GM19240 (cell line): ENCODE data around the gene SH3GL2.
"Not testable (repeated sequence)": the region's sequence is repeated elsewhere in the genome, so short reads cannot be mapped to it uniquely, and the experiment has no call there.

ENCODE experiments used
- DNase-seq: peaks from one replicate; pipeline ENCODE4 v3.0.0; 2011; ENCODE audit warnings: low spot score; ENCODE audit not compliant: insufficient read length

SH3GL2 gene

DNA sequence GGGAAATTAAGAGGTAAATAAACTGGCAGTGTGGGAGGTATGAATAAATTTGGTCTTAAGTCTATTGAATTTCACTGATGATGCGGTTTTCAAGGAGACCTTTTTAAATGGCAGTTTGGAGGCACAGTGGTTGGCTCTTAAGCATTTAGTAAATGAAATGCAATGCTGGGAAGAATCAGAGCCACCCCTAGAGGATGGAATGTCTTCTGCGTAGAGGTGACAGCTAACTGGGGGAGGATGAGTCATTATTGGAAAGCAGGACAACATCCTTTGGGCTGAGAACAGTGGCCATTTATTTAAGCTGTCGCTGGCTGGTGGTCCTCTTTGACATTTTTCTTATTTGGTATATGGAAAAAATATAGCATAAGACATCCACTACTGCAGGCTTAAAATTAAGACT lies 163.2 kb downstream of the SH3GL2 start:
- no peak for DNase-seq

DNA sequence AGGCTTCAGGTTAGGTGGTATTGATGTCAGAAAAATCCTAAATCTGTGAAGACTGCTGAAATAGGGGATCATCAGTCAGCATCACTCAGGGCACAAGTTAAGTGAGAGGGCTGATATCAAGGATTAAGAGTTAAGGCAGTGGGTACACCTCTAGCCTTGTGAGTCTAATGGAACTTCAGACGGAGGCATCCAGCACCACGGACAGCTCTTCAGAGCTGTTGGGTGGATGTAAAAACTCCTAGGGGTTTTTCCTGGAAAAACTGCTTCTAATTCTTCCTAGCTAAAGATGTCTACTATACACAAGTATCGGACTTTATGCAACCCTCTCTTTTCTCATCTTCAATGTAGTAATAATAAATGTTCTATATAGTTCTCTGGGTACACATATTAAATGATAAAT lies 165.9 kb downstream of the SH3GL2 start:
- DNase-seq = no peak

DNA sequence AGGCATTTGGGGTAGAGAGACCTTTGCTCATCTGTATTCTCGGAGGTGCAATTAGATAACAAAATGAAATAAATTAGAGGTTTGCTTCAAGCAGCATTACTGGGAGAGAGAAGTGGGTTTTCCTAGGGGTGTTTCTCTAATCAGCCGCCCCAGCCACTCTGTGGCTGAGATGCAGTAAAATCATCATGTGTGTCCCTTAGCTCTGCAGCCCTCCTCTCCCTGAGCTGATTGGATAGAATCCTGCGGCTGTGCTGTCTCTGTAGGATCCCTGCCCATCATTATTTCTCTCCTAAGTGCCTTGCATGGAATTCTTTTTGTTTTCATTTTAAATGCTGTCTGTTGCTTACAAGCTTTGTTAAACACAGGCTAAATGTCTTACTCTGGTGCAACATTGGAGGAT lies 171.4 kb downstream of the SH3GL2 start:
- no peak for DNase-seq

DNA sequence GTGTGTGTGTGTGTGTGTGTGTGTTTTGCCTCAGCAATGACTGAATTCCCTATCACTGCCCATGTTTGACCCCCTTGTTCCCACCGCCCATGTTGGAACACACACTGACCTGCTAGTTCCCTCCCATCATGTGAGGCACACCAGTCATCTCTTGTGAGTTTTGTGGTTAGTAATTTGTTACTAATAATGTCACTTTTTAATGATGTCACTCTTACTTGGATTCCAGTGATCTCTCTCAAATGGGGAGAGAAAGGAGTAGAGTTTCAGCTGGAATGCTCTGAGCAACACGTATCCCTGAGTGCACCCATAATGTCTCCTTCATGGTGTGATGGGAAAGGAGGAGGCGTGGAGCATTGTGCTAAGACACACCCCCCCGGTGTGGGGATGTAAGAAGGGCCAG lies 172.6 kb downstream of the SH3GL2 start:
- DNase-seq = no peak

DNA sequence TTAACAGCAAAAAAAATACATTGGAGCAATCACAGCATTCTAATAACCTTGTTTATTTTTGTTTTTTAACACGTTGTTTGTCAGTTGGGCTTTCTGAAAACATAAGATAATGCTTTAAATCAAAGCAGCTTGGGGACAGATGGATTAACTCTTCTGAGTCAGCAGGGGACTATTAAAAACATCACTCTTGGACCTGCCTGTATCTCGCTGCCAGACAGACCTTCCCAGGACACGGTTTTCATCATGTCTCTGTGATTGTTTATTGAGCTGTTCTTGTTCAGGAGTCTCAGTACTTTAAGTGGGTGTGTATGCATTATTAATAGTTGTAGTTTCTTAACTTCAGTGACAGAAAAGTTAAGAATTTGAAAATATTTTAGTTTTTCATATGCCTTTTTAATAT lies 173.2 kb downstream of the SH3GL2 start:
- no peak for DNase-seq

DNA sequence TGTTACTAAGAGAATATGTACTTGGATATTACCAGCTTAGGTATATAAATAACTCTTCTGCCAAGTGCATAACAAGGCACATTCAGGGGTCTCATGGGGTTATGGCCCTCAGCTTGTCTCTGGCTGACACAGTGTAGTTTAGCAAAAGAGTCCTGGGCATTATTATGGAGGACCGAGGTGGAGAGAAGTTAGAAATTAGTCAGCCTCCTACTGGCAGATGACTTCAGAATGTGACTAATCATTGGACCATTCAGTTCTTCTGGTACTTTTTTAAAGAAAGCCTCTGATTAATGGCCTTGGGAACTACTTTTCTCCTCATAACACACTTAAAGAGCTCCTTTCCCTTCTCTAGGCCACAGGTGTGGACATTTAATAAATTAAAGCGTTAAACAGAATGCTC lies 178.9 kb downstream of the SH3GL2 start:
- DNase-seq = no peak

DNA sequence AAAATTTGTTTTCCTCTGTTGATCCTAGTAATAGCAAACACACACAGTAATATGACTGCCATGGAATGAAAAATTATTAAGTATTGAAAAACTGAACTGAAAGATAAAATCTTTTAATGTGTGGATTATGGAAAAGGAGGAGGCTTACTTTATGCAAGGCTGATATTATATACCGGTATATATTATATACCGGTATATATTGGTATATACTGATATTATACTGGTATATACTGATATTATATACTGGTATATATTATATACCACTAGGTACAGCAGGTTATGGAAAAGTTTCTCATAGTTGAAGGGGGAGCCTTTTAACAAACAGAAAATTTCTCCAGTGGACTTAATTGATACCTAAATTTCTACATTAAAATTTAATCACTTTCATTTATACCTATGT lies 181.4 kb downstream of the SH3GL2 start:
- no peak for DNase-seq

DNA sequence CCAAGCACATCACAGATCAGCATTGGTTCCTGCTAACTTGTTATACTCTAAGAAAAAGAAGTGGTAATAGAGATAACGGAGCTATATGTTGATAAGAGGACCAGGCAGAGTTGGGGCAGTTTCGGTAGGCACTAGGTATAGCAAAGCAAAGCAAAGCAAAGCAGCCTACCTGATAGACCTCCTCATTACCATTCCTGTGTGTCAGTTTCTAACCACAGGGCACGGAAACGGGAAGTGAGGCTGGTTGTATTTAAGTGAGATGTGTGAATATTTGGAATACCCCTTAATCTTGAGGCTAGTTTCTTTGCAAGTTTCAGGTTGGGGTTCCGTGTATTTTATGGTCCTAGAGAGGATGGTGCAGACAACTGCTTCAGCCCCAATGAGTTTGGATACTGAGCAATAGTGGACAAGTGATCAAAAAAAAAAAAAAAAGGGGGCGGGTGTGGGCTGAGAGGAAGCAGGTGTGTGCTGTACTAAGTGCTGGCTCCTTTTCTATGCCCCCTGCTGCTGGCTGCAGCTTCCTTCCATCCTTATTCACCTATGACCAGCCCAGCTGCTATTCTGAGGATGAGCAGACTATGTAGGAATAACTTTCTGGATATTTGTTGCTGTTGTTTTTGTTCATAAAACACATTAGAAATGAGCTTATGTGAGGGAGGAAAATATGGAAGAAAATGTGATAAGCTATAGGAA lies 183.3 kb downstream of the SH3GL2 start:
- no peak for DNase-seq

DNA sequence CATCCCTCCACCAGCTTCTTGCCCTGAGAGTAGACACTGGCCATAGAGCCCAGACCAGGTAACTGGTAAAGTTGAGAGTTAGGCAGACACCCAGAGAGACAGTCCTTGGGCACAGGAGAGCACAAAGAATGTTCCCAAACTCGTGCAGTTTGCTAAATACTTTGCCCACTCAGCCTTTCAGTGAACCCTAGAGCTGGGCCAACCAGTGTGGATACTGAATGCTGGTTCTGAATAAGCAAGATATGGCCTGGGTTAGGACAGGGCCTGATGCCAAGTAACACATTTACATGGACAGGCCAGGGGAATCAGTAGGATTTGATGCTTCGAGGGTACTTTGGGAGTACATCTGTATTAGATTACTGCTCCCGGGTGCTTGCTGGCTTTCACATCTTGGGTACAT lies 185.4 kb downstream of the SH3GL2 start:
- no peak for DNase-seq

DNA sequence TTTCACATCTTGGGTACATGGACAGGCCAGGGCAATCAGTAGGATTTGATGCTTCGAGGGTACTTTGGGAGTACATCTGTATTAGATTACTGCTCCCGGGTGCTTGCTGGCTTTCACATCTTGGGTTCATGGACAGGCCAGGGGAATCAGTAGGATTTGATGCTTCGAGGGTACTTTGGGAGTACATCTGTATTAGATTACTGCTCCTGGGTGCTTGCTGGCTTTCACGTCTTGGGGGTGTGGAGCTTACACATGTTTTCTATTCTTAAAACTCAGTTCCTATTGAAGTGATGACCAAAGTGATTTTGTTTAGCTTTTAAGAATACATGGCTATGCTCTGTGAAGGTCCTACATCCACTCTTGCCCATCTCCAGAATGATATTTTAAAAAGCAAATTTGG lies 186.3 kb downstream of the SH3GL2 start:
- DNase-seq = not testable (repeated sequence)

DNA sequence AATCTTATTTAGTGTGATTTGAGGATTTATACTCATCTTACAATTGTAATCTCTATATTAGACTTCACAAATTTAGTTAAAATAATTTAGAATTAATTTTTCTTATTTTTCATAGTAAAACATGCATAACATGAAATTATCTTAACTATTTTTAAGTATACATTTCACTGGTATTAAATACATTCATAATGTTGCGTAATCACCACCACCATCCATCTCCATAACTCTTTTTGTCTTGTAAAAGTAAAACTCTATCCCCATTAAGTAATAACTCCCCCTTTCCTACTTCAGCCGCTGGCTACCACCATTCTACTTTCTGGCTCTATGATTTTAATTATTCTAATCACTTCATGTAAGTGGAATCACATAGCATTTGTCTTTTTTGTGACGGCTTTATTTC lies 193.4 kb downstream of the SH3GL2 start:
- DNase-seq = no peak

DNA sequence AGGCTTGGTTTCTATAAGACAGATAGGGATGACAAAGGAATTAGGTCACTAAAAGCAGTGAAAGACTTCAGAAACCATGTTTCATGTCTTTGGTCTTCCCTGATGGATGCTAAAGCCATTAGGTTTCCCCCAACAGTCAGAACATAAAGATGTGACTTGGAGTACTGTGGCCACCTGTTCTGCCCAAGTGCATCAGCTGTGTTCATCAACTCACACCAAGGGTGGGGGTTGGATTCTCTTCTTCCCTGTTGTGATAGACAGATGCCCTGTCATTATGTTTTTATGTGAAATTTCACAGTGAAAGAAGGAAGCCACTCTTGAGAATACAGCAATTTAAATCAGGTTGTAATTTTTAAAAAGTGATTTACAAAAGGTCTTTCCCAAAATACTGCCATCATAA lies 196.8 kb downstream of the SH3GL2 start:
- DNase-seq = no peak

DNA sequence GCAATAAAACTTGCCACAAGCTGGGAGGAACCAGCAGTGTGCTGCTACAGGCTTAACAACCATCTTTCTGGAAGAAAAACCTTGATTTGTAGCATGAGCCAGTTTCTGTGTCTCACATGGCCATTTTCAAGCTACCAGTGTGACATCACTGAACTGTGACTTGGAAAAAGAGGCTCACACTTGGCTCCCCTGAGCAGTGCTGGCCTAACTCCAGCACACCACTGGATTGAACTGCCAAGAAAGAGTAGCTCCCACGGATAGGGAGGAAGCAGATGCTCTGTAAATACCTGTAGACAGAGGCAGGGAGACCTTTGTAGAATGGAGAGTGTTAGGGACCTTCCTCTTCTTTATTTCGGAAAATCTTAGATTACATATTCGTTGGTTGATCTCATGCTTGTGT lies 197.9 kb downstream of the SH3GL2 start:
- no peak for DNase-seq

DNA sequence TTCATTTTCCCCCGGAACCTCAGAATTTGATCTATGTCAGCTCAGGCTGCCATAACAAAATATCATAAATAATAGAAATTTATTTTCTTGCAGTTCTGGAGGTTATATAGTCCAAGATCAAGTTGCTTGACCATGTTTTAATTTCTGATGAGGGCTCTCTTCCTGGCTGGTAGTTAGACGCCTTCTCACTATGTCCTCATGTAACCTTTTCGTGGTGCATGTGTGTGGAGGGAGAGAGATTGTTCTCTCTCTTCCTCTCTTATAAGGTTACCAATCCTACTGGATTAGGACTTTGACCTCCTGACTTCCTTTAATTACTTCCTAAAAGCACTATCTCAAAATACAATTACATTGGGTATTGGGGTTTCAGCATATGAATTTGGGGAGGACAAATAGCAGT lies 198.6 kb downstream of the SH3GL2 start:
- DNase-seq = no peak

DNA sequence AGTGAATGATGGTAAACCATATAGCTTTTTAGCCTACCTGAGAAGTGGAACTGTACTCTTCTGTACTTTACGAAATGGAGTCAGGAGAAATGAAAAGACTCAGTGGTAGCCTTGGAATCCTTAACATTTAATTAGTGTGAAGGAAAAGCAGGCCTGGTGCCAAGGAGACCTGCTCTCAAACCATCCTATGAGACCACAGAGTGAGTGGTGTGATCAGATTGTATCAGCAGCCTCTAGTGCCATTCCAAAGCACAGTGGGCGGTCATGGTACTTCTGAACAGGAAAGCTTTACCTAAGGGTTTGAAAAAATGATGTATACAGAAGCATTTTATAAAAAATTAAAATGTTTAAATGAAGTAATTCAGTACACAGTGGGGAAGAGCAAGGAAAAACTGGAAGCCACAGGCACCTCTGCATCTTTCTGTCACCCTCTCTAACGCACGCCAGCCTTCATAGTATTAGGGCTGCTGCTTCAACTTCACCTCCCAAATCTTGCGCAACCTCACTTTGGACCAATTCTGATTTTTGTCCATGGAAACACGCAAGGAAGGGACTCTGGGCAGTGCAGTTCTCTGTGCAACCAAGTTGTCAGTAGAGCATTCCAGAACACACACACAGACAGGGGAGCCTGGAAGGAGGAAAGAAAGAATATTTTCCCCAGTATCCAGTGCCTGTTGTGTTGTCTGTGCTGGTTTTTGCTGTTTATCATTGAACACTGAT lies 203.7 kb downstream of the SH3GL2 start:
- no peak for DNase-seq

DNA sequence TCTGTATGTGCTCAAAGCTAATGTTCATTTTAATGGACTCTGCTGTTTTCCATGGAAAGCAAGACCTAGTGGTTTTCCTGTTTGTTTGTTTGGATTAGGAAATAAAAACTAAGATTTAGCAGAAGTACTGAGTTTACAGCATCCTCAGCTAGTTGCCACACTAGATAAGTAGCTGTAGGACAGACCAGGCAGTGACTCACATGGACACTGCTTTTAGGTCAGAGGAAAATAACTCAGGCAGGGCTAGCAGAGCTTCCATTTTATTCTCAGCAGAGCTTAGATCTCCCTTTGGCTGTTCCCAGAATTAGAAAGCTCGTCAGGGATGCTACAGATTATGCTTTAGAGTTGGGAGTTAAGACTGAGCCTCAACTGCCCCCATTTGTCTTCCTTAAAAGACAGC lies 204.4 kb downstream of the SH3GL2 start:
- no peak for DNase-seq

DNA sequence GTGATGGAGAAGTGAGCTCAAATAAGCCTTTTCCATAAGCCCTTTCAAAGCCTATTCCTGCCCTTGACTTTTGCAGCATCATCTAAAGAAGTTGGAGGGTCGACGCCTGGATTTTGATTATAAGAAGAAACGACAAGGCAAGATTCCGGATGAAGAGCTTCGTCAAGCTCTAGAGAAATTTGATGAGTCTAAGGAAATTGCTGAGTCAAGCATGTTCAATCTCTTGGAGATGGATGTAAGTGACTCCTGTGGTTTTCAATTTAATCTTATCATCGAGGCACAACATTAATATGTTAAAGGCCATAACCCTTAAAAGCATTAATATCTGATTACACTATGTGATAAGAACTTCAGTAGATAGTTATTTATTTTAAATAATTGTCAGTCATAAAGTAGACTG lies 210.4 kb downstream of the SH3GL2 start:
- no peak for DNase-seq

DNA sequence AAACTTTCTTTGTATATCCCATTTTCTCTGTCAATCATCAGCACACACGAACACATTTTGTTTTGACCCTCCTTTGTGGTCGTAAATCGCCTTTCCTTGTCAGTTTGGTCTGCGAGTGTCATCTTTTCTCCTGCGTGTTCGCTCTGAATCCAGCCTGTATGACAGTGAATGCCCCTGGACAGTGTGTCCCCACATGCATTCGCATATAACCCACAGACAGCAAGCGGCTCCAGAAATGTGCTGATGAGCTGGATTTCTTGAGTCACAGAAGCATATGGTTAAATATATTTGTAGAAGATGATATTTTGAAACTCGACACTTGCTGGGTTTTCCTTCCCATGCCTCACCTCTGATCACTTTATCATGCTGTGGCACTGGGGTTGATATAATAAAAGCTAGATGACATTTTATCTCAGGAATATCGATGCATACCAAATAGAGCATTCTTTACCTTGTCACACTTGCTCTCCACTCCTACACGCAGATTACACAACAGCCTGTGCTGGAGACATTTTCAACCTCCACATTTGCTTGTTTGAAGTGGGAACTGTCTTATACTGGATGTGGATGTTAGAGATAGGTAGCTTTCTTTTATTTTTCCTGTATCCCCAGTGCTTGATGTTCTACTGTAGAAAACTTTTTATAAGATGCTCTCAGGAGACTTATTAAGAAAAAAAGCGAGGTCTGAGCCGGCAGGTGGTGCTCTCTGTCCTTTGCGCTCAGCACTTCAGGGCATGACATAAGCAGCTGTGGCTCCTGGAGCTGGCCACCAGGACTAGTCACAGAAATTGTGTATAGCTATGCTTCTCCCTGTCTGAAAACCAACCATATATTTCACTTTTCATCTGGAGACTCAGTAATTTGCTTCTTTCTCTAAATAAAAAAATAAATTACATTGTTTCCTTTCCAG lies 215.1 kb downstream of the SH3GL2 start:
- no peak for DNase-seq

DNA sequence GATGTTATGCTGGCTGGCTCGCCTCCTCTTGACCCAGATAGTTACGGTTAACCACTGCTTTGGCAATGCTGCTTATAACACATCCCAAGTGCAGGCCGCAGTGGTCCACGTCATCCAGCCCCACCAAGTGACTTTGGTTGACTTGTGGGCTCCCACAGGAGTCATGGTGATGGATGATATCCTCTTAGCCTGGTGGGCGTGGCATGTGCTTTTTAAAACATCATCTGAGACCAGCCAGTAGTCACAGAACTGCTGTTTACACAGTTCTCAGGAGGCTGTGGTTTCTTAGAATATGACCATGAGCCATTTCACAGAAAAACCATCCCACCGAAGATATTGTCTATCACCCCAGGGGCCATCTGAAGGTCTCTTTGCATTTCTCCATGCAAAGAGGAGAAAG lies 216.9 kb downstream of the SH3GL2 start:
- no peak for DNase-seq

DNA sequence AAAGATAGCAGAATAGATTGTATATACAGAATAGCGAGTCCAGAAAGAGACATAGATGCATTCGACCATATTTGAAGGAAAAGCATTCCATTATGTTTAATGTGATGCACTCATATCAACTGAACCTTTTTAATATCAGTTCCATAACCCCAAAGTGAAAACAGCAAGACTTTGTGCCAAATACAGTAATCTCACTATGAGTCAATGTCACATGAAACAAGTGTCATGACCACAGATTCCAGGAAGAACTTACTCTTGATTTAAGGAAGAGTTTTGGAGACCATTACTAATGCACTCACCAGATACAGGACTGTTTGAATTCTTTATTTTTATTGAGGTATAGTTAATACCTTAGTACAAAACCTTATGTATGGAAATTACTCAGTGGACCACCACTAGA lies 220.5 kb downstream of the SH3GL2 start:
- DNase-seq = no peak

DNA sequence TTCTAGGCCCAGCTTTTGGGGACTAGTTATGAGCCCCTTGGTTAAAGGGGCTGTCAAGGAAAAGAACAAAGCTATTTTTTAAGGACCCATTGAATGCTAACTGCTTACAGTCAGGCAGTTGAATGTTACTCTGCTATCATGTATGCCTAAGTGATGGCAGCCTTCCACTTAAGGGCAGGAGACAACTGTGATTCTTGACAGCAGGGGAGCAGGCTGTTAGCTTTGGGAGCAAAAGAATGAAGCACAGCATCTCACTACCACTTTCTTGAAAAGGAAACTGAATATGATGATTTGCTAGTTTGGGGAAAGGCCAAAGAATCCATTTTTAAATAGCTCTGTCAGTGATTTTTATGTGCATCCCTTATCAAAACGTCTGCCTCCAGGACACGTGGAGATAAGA lies 221.6 kb downstream of the SH3GL2 start:
- DNase-seq = no peak

DNA sequence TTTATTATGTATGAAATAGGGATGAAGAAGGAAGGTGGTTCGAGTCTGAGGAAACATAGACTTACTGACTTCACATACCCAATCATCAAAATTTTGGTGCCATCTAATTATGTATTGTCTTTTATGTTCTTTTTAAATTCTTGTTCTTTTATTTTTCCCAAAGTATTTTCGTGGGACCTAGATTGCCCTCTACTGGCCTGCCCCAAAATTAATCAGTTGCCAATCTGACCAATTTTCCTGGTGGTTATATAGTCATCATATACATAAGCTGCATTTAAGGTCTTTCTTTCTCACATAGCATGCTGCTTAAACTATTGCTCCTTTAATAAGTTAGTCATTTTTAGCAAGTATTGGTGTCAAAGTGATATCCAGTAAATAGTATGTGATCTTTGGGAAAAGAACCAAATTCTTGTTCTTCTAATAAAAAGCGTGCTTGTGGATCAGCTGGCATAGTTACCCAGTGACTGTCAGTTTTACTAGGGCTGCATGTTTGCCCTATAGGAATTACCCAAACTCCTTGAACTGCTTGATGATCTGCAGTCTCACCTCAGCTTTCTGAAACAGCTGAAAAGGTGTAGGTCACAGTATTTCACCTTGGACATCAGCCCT lies 223.5 kb downstream of the SH3GL2 start:
- DNase-seq = no peak
